HepG2 (cell line): Measurements from ENCODE around the gene MIA2. TPM values are rescaled to one million over a fixed set of nuclear protein-coding genes. Genes with fewer than 3 reads are reported as not detected.

Source experiments
- ASH2L ChIP-seq: fragments of 300-600, 200-600 bp; sonication (generic); IDR thresholded peaks from 2 replicates; pipeline ENCODE4 v1.7.0; 2017; ENCODE audit warnings: low read depth, mild to moderate bottlenecking, moderate library complexity, mixed read lengths, low read length; ENCODE audit not compliant: insufficient read length
- CBX5 ChIP-seq: sonication (generic); formaldehyde crosslinking; IDR thresholded peaks from 2 replicates; pipeline ENCODE4 v1.4.0; 2020; ENCODE audit warnings: missing genetic modification reagents, borderline replicate concordance
- CREM ChIP-seq, 2 experiments: sonication (generic) in 1 of 2; formaldehyde crosslinking in 1 of 2; IDR thresholded peaks; 2 replicates each; pipeline versions ENCODE4 v1.4.0 to v1.6.1; 2016 to 2020; ENCODE audit warnings: antibody characterized with exemption in 1 of 2, mild to moderate bottlenecking in 1 of 2, missing genetic modification reagents in 1 of 2
- FOSL2 ChIP-seq: sonication (generic); formaldehyde crosslinking; IDR thresholded peaks from 2 replicates; pipeline ENCODE4 v1.4.0; 2020; ENCODE audit warnings: missing genetic modification reagents
- FOXK2 ChIP-seq: fragments of 450-650 bp; IDR thresholded peaks from 2 replicates; pipeline ENCODE4 v1.6.1; 2016
- FOXP1 ChIP-seq, 2 experiments: fragments of 450-650 bp in 1 of 2; IDR thresholded peaks; 2 replicates each; pipeline ENCODE4 v1.6.1; 2017 to 2018; ENCODE audit warnings: antibody characterized with exemption in 1 of 2
- HDAC6 ChIP-seq: fragments of 200-600 bp; sonication (generic); IDR thresholded peaks from 2 replicates; pipeline ENCODE4 v1.7.0; 2017; ENCODE audit warnings: mild to moderate bottlenecking, antibody characterized with exemption, low read length, low read depth
- IRF2 ChIP-seq: IDR thresholded peaks from 2 replicates; pipeline ENCODE4 v1.6.1; 2018; ENCODE audit warnings: missing genetic modification reagents, missing compliant biosample characterization
- KLF12 ChIP-seq: sonication (generic); formaldehyde crosslinking; IDR thresholded peaks from 2 replicates; pipeline ENCODE4 v1.4.0; 2020; ENCODE audit warnings: missing genetic modification reagents, borderline replicate concordance
- MAFF ChIP-seq: IDR thresholded peaks from 2 replicates; pipeline ENCODE4 v1.6.1; 2011; ENCODE audit warnings: low read depth, low read length, improper control_type of control experiment
- MTF2 ChIP-seq: sonication (generic); formaldehyde crosslinking; IDR thresholded peaks from 2 replicates; pipeline ENCODE4 v1.5.0; 2020; ENCODE audit warnings: missing genetic modification reagents, borderline replicate concordance
- NFYB ChIP-seq: sonication (generic); formaldehyde crosslinking; IDR thresholded peaks from 2 replicates; pipeline ENCODE4 v1.4.0; 2020; ENCODE audit warnings: missing genetic modification reagents
- NONO ChIP-seq, 2 experiments: fragments of 450-650 bp in 1 of 2; sonication (generic) in 1 of 2; formaldehyde crosslinking in 1 of 2; IDR thresholded peaks in 1 of 2; conservative IDR thresholded peaks in 1 of 2; 2 replicates each; pipeline versions ENCODE4 v1.6.1 to v1.8.0; 2017 to 2022; ENCODE audit warnings: mild to moderate bottlenecking in 1 of 2, missing genetic modification reagents in 1 of 2, moderate library complexity in 1 of 2
- NR2F1 ChIP-seq, 2 experiments: fragments of 450-650 bp in 1 of 2; formaldehyde crosslinking in 1 of 2; IDR thresholded peaks; 2 replicates each; pipeline versions ENCODE4 v1.5.0 to v1.6.1; 2016 to 2020; ENCODE audit warnings: mild to moderate bottlenecking in 1 of 2, missing compliant biosample characterization in 1 of 2, missing genetic modification reagents in 1 of 2, moderate library complexity in 1 of 2
- SP140L ChIP-seq: sonication (generic); formaldehyde crosslinking; IDR thresholded peaks from 2 replicates; pipeline ENCODE4 v1.4.0; 2020; ENCODE audit warnings: missing genetic modification reagents, borderline replicate concordance
- TEAD3 ChIP-seq: optimal IDR thresholded peaks from 2 replicates; pipeline ENCODE3; 2016; ENCODE audit warnings: borderline replicate concordance
- ZBTB39 ChIP-seq: sonication (generic); formaldehyde crosslinking; IDR thresholded peaks from 2 replicates; pipeline ENCODE4 v1.5.0; 2020; ENCODE audit warnings: missing genetic modification reagents
- ZC3H13 ChIP-seq: sonication (generic); formaldehyde crosslinking; IDR thresholded peaks from 2 replicates; pipeline ENCODE4 v1.8.1; 2023; ENCODE audit warnings: mild to moderate bottlenecking, missing genetic modification reagents, moderate library complexity
- ZMYM4 ChIP-seq: sonication (generic); formaldehyde crosslinking; IDR thresholded peaks from 2 replicates; pipeline ENCODE4 v1.8.1; 2023; ENCODE audit warnings: mild to moderate bottlenecking, missing genetic modification reagents
- ZNF256 ChIP-seq: sonication (generic); formaldehyde crosslinking; conservative IDR thresholded peaks from 2 replicates; pipeline ENCODE4 v1.4.0; 2020; ENCODE audit warnings: missing genetic modification reagents
- ZNF430 ChIP-seq: sonication (generic); formaldehyde crosslinking; IDR thresholded peaks from 2 replicates; pipeline ENCODE4 v1.9.0; 2021; ENCODE audit warnings: mild to moderate bottlenecking, missing genetic modification reagents
- polyA plus RNA-seq, 8 experiments: library from polyadenylated mRNA; depleted of rRNA in 3 of 8; stranded (reverse) in 7 of 8; unstranded in 1 of 8; fragments of >200 nt; fragmentation: Illumina TruSeq in 4 of 8; extraction: Trizol in 4 of 8; gene quantifications; 2 replicates each; pipeline versions ENCODE4 v1.2.1 to v1.2.3, GENCODE V29; 2011 to 2016; ENCODE audit warnings: low read depth in 4 of 8, missing spikeins in 1 of 8, mixed read lengths in 1 of 8; ENCODE audit not compliant: insufficient read depth in 1 of 8
- total RNA-seq, 5 experiments: library from RNA; depleted of rRNA; stranded (reverse); fragments of >200 nt; fragmentation: Illumina TruSeq; extraction: Trizol; gene quantifications; 2 replicates each; pipeline ENCODE4 v1.2.3, GENCODE V29; 2016; ENCODE audit warnings: low read depth in 1 of 5
- TF ChIP-seq, protein P1 (sequence below): sonication (generic); formaldehyde crosslinking; IDR thresholded peaks from 2 replicates; pipeline ENCODE4 v1.5.0; 2020; ENCODE audit warnings: missing genetic modification reagents
- TF ChIP-seq, protein P2 (sequence below): sonication (generic); formaldehyde crosslinking; conservative IDR thresholded peaks from 2 replicates; pipeline ENCODE4 v1.4.0; 2020; ENCODE audit warnings: mild to moderate bottlenecking, missing genetic modification reagents, moderate library complexity

MIA2 gene
- total and polyA plus RNA-seq, 2 of the 13 experiments (the other 11 are each of a cell fraction or from before 2014, with no cell fraction given) = 134 to 158 TPM

DNA sequence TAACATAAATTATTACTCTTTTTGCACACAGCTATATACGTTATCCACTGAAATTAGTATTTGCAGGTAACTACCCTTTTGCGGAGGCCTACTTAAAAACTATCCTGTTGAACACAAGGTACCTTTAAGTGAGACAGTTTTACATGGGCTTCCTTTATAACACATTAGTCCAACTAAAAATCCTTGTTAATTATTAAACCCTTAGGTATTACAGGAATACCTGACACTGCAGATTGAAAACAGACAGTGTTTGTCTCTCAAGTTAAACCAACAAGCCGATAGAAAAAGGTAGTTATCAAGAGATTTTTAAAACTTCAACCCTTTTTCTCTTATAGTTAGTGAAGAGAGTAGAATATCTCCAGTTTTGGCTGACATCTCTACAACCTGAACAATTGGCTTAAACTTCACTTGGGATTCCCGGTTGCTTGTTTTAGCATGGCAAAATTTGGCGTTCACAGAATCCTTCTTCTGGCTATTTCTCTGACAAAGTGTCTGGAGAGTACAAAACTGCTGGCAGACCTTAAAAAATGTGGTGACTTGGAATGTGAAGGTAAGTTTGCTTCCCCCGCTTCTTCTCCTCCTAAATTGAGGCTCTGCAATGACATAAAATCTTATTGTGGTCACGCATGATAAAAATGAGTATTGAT, at the start of gene MIA2 (continued):
- TF ChIP-seq ZC3H13 (CRISPR knock-in tag) (no peak), NFYB (CRISPR knock-in tag) (0 out of 2 replicates have a peak, but pooled peaks have one; percentile 40), NR2F1 (CRISPR knock-in tag; IDR thresholded peaks at IDR 0.05) (0 out of 4 replicates have a peak, but pooled peaks of 1 of the 2 experiments have one; percentile 12), MAFF (peak; percentile 93), ZNF430 (CRISPR knock-in tag) (0 out of 2 replicates have a peak, but pooled peaks have one; percentile 56), ZBTB39 (CRISPR knock-in tag) (0 out of 2 replicates have a peak, but pooled peaks have one; percentile 53), CBX5 (no peak), MTF2 (0 out of 2 replicates have a peak, but pooled peaks have one; percentile 62), SP140L (CRISPR knock-in tag) (0 out of 2 replicates have a peak, but pooled peaks have one; percentile 59), KLF12 (CRISPR knock-in tag) (peak; percentile 24; the same call in 1 of the 2 replicates), ASH2L (peak; percentile 82), HDAC6 (0 out of 2 replicates have a peak, but pooled peaks have one; percentile 75), NONO (IDR thresholded peaks at IDR 0.05) (no peak), NONO (CRISPR knock-in tag; conservative IDR thresholded peaks at IDR 0.05) (0 out of 2 replicates have a peak, but pooled peaks have one; percentile 16), ZNF256 (no peak), FOSL2 (0 out of 2 replicates have a peak, but pooled peaks have one; percentile 22), FOXP1 (IDR thresholded peaks at IDR 0.05) (no peak), FOXP1 (CRISPR knock-in tag; IDR thresholded peaks at IDR 0.05) (peak; percentile 59), ZMYM4 (CRISPR knock-in tag) (peak; percentile 72; the same call in 1 of the 2 replicates), CREM (IDR thresholded peaks at IDR 0.05) (peak; percentile 54), CREM (CRISPR knock-in tag; IDR thresholded peaks at IDR 0.05) (no peak), FOXK2 (no peak), IRF2 (CRISPR knock-in tag) (peak; percentile 78; the same call in 1 of the 2 replicates), TEAD3 (CRISPR knock-in tag) (peak; percentile 59)
- TF ChIP-seq, protein P1, sequence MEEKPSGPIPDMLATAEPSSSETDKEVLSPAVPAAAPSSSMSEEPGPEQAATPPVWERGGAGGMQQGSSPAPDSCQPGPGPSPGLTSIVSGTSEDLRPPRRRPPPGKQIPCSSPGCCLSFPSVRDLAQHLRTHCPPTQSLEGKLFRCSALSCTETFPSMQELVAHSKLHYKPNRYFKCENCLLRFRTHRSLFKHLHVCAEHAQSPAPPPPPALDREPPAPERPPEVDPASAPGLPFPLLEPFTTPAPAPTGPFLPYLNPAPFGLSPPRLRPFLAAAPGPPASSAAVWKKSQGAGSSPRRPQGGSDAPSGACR = peak; percentile 70; the same call in 1 of the 2 replicates
- TF ChIP-seq, protein P2, sequence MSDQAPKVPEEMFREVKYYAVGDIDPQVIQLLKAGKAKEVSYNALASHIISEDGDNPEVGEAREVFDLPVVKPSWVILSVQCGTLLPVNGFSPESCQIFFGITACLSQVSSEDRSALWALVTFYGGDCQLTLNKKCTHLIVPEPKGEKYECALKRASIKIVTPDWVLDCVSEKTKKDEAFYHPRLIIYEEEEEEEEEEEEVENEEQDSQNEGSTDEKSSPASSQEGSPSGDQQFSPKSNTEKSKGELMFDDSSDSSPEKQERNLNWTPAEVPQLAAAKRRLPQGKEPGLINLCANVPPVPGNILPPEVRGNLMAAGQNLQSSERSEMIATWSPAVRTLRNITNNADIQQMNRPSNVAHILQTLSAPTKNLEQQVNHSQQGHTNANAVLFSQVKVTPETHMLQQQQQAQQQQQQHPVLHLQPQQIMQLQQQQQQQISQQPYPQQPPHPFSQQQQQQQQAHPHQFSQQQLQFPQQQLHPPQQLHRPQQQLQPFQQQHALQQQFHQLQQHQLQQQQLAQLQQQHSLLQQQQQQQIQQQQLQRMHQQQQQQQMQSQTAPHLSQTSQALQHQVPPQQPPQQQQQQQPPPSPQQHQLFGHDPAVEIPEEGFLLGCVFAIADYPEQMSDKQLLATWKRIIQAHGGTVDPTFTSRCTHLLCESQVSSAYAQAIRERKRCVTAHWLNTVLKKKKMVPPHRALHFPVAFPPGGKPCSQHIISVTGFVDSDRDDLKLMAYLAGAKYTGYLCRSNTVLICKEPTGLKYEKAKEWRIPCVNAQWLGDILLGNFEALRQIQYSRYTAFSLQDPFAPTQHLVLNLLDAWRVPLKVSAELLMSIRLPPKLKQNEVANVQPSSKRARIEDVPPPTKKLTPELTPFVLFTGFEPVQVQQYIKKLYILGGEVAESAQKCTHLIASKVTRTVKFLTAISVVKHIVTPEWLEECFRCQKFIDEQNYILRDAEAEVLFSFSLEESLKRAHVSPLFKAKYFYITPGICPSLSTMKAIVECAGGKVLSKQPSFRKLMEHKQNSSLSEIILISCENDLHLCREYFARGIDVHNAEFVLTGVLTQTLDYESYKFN (CRISPR knock-in tag) = peak; percentile 70; the same call in 1 of the 2 replicates
